GM18502 (cell line): ENCODE results near the gene OBP2B.
"Not testable (repeated sequence)": the region's sequence is repeated elsewhere in the genome, so short reads cannot be mapped to it uniquely, and the experiment has no call there.

Source experiments
- ATAC-seq: cut with Tn5 transposase; IDR thresholded peaks from one replicate; pipeline ENCODE4 v1.9.1; 2021; ENCODE audit warnings: mild to moderate bottlenecking; ENCODE audit not compliant: unreplicated experiment, poor library complexity

Gene OBP2B

DNA sequence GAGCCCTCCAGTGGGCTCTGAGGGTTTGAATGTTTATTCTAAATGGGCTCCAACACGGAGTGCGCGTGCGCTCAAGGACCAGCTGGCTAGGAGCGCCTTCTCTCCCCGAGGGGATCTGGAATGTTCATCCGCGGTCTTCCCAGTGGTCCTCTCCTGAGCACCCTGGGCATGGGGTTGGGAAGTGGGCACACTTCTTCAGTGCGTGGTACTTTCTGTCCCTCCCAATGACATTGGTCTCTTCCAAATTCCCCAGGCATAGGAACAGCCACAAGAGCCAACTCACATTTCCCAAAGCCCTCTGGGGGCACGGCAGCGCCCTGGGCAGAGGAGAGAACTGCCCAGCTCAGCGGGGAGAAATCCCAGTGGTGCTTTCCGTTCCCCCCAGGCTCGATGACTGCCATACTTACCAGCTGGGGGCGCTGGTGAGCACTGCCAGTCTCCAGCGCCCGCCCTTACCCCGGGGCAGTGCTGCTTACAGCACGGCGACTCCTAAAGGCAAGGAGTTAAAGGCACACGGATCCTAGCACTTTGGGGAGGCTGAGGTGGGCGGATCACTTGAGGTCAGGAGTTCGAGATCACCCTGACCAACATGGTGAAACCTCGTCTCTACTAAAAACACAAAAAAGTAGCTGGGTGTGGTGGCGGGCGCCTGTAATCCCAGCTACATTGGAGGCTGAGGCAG is 29.9 kb upstream of the OBP2B start:
- ATAC-seq = no peak

DNA sequence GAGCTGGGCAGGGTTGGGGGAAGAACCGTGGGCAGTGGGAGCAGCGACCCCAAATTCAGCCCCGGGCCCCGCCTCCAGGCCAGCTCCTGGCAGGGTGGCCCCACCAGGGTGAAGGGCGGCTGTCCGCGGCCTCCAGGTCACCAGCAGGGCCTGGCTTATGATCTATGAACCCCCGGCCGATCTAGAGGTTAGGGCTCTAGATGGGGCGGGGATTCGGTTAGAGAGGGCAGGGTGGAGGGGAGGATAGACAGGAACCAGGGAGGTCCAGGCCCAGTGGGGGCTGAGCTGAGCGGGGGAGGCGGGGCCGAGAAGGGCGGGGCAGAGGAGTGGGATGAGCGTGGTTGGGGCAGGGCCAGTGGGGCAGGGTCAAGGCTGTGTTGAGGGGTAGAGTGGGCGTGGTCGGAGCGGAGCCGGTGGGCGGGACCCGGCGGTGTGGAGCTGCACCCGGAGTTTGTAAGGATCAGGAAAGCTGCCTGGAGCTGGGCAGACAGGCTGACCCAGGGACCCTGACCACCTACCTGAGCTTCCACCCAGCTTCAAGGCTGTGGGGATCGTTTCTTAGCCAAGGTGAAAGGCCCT is 29.3 kb upstream of the OBP2B start:
- no peak for ATAC-seq

DNA sequence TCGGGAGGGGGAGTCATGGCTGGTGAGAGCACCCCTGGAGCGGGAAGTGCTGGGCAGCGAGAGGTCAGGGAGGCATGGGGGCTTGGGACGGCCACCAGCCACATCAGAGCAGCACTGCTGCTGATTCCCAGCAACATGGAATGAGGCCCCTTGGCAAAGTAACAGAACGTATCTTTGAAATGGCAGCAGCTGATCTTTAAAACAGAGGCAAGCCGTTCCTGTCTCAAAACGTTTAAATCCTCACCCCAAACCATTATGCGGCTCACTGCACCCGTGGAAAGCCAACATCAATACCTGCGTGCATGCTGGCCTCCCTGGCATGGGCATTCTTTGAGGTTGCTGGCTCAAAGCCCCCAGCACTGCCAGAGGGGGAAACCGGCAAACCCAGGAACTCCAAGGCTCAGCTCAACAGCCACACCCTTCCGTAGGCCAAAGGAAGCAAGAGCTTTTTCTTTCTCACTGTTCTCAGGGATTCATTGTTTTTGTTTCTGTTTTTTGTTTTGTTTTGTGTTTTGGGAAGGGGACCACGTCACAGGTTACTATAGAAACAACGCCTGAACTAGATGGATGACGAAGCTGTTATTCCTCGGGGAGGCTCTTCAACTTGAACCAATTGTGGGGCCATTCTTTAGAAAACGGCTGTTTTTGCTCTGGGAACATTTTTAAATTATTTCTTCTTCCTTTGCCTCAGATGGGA is 28.1 kb upstream of the OBP2B start:
- ATAC-seq = no peak

DNA sequence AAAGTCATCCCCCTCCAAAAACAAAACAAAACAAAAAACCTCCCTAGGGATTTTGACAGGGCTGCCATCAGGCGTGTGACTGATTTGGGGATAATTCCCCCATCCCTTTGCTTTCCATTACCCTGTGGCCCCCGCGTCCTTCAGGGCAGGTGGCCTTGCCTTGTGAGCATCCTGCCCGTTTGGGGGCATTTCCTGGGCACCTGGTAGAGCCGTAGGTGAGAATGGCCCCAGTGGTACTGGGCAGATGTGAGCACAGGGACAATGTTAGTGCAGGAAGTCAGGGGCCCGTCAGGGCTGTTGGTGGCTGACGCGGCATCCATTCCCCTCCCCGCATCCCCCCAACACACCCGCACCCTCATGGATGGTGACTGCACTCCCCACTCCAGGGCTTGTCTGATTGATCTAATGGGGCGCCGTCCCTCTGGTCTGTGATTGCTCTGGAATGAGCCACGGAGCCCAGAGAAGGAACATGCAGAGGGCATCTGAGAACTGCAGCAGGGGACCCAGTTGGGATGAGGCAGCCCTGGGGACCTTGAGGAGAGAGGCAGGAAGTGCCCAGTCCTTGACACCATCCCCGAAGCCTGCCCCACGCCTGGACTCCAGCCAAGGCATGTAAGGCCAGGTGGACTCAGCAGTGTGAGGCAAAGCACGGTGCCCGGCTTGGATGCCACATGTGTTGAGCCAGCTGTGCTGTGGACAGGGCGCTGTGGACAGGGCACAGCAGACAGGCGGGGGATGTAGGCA is 27.4 kb upstream of the OBP2B start:
- not testable (repeated sequence) for ATAC-seq

DNA sequence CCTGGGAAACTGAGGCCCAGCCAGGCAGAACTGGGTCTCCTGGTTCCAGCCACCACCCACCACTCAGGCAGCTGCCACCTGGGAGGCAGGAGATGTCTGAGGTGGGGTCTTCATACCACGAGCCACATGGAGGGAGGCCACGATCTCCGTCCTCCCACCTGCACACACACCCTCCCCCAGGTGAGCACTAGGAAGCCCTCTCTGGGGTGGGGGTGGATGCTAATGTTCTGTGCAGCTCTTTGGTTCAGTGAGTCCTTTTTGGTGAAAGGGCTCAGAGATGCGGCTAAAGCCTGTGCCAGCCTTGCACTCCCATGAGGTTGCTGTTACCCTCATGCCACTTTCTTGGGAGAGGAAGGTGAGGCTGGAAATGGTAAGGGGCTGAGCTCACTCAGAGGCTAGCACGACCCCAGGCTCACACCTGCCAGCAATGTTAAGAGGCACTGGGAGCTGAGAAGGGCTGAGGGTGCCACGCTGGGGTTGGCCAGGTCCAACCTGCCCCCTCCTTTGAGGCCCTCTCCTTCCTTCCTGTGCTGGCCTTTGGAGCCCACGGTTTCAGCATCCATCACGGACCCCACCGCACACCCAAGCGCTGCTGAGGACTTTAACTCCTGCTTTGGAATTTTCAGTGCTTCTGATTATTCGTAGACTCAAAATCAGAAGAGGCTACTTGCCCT is 26.6 kb upstream of the OBP2B start:
- no peak for ATAC-seq

DNA sequence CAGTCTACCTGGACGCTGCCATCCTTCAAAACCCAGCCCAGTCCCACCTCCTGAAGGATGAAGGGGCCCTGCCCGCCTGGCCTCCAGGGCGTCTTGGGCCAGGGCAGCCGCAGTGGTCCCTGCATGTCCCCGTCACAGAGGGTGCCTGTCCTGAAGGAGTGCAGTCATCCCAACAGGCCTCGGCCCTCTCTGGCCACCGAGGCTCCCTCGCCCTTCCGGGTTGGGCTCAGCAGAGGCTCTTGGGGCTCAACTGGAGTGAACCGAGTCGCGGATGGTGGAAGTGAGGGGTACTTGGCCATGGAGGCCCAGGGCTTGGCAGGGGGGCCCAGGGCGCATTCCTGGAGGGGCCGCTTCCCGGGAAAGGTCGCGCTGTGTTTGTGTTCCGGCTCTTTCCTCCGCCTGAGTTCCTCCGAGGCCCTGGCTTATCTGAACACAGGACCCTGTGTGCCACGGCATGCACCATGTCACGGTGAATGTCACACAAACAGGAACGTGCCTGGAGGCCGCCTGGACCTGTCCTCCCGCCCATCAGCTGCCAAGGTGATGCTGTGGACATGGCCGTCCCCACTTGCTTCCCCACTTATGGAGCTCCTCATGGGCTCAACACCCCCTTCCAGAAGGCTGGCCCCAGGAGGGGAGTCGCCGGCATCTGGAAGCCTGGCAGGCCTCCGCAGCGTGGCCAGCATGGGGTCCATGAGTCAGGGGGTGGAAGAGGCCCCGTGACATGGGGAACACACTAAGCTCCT is 25.7 kb upstream of the OBP2B start:
- no peak for ATAC-seq

DNA sequence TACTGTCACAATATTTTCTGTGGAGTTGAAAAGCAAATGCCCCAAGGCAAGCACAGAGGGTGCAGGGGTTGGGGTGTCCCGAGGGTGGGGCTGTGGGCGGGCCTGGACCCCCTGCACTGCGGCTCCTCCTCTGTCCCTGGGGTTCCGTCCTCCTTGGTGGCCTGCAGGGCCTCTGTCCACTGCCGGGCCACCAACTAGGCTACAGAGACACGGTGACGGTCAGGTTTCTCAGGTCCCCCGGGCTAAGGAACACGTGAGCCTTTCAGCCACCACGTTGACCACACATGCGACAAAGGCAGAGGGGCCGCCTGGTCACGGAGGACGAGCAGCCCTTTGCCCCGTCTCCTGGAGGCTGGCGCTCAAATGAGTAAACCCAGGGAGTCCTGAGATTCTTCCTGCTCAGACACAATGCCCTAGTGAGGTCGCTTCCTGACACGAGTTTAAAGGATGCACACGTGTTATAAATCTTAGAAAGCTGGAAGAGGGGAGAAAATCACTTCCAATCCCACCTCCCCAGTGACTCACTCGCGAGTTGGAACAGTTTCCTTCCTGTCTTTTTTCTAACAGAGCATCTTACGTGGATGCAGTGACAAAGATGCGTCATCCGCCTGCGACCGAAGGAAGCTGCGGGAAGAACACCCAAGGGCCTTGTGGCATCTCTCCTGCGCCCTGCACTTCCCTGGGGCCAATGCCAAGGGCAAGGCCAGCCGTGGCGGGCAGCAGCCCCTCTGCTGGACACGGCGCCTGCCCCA is 24.8 kb upstream of the OBP2B start:
- ATAC-seq = no peak

DNA sequence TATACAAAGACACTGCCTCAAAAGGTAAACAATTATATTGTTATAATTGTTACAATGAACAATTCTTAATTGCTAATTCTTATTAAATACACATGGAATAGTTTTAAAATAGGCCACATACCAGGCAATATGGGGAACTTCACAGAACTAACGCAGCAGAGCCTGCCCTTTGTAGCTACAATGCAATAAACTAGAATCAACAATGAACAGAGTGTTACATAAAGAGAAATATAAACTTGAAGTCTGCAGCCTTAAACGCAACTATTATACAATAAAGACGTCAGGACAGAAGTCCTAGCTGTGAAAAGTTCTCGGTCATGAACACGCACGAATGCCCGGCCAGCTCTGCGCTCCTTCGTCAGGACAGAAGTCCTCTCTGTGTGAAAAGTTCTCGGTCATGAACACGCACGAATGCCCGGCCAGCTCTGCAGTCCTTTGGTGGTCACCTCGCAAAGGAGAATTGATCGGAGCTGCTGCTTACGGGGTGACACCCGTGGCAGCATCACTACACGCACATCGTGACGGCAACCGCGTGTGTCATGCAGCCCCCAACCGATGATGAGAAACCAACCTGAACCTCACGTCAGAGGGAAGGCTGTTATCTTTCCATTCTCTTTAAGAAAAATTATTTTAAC is 23.0 kb upstream of the OBP2B start:
- ATAC-seq = not testable (repeated sequence)

DNA sequence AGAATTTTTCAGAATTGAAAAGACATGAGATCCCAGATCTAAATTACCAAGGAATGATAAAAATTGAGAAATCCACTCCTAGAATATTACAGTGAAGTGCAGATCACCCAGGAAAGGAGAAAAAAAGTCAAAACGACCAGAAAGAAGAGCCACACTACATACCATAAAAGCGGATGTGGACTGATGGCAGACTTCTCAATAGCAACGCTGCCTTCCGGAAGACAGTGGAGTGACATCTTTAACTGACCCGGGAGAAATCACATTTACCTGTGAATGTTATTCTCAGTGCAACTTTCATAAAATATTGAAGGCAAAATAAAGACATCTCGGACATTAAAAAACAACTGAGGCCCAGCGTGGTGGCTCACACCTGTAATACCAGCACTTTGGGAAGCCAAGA is 21.5 kb upstream of the OBP2B start:
- ATAC-seq = not testable (repeated sequence)

DNA sequence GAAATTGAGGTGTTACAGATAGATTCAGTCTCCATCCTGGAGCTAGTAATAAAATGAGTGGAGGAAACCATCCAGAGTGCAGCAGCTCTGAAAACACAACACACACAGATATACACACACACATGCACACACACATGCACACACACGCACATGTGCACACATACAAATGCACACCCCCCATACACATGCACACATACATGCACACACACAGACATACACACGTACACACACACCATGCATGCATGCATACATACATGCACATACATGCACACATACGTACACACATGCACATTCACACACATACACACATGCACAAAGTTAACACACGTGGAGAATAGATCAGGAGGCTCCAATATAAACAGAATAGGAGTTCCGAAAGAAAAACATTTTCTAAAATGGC is 21.0 kb upstream of the OBP2B start:
- no peak for ATAC-seq

DNA sequence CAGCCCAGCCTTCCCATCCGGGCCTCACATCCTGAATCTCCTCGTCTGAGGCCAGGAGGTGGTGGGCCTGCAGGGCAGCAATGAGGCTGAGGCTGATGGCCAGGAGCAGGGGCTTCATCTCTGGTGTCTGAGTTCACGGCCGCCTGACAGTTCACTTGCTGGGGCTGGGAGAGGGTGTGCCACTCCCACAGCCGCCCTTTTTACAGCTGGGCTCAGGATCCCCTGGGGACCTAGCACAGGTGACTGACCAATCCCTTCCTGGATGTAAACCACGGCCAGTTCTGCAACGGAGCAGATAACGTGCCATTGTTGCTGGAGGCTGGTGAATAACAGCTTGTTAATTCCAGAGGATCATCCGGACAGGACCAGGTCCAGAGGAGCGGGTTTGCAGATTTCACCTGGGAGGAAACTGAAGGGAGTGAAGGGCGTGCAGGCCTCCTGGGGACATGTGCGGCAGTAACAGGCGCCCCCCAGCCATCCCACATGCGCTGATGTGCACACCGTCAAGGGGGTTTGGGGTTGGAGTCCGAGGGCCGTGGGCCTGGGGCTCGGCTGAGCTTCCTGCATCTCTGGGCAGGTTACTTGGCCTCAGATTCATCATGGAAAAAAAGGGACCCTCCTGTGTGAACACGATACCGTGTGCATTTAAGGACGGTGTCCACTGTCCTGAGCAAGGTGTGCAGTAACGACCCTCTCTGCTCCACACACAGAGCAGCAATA is 19.6 kb upstream of the OBP2B start:
- not testable (repeated sequence) for ATAC-seq

DNA sequence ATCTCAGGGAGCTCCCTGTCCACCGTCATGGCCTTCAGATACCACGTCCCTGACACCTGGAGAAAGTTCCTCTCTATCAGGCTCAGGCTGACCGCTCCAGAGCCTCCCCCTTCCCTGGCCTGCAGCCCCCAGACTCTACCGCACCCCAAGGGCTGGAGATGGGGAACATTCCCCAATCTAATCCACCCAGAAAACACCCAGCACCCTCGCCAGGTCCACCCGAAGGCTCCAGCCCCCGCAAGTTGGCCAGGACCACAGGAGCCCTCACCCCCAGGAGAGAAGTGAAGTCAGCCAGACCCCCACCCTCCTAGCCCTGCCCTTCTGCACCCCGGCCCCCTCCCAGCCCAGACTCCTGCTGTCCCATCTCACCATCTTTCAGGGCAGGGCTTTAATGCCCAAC is 18.9 kb upstream of the OBP2B start:
- ATAC-seq = not testable (repeated sequence)

DNA sequence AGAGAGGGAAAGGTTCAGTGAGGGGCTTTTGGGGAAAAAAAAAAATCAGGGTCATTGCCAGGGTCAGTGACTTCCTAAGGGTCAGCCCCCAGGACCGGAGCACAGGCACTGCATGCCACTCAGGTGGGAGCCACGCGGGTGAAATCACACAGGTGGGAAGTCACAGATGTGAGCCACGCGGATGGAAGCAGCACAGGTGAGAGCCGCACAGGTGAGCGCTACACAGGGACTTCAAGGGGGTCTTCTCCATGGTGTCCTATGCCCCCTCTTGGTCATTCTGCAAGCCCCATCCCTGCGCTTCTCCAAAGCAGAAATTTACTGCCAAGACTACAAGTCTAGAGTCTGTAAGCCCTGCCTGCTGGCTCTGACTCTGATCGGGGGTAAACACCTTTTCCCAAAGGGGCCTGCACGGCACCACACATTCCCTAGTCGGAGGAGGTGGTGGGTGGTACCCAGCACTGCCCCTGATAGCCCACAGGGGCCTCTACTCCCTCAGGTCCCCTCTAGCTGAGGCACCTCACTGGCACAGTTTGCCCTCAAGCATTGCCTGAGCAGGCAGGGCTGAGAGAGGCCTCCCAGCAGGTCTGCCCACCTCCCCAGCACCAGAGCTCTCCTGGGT is 18.3 kb upstream of the OBP2B start:
- no peak for ATAC-seq

DNA sequence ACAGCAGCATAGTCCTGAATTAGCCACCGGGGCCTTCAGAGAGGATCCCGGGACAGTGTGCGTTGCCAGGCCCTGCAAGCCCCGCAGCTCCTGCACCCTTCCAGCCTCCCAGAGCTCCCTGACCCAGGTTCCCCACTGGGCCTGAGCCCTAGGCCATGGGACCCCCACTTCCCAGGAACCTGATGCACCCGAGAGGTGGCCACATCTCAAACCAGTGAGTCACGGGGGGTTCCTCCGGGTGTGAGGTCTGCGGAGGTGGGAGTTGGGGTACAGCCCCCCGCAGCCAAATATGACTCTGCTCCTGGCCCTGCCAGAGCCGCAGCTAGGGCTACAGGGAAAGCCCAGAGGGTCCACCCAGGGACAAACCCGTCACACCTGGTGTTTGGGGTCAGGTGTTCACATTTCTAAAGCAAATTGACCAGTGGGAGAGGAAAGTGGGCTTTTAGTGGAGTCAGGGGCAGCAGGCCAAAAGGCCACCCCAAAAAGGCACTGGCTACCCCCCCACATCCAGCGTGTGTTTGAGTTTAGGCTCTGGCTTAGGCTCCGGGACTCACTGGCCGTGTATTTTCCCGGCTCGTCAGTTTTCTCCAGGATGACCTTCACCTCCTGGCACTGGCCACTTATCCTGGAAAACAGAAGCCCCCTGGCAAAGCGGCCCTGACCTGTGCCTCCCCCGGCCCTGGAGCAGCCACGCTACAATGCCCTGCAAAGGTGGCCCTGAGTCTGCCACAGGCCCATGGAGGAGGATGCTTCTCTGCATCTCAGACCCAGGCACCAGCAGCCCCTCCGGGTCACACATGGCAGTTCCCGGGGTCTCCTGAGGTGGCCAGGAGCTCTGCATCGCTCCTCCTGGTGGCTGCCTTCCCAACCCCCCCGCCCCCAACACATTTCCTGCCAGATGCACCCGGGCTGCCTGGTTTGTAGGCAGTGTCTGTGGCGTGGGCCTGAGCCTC is 17.4 kb upstream of the OBP2B start:
- ATAC-seq = no peak

DNA sequence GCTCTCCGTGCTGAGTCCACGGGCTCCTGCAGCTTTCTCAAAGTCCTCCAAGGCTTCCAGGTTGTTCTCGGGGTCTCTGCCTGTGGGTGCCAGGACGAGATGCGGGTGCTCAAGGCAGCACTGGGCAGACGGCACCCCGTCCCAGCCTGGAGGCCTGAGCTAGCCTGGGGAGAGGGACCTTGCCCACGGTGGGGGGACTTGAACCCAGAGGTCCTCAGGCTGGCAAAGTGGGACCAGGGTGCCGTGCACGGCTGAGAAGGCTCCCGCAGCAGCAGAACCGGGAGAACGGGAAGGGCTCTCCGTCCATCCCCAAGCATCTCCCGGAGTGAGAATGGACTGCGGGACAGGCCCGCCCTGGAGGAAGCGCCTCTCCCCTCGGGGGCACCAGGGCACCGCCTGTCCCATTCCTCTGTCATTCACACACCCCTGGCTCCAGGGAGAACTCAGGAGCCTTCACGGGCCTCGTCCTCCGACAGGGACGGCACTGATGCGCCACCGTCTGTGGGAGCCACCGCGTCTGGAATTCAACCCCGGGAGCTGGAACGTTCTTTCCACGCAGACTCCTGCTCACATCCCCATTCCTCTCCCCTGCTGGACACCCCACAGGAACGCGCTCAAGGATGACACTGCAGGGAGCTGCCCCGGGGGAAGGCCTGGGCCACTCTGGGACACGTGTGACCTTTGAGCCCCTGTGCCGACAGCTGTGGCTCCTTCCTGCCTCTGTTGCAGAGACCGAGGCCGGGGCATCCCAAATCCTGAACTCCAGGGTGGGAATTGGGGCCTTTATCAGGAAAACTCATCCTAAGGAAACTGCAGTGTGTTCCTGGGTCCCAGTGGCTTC is 16.3 kb upstream of the OBP2B start:
- no peak for ATAC-seq

DNA sequence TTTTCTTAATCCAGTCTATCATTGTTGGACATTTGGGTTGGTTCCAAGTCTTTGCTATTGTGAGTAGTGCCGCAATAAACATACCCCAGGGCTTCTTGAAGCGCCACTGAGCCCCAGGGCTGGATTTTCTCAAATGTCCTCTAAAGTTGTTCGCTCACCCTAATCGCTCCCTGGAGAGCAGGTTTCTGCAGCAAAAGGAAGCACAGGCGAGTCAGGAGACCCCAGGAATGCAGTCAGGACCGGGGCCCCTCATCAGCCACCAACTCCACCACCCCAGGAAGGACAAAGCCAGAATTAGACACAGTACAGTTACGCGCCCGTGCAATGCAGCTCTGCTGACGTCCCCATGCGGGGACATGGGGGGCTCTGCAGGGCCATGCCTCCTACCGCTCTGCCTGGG is 15.7 kb upstream of the OBP2B start:
- ATAC-seq = no peak
